ENCODE data around the gene GADD45A. TPM values are rescaled to one million over a fixed set of nuclear protein-coding genes. Genes with fewer than 3 reads are reported as not detected.
"Not testable (repeated sequence)": the region's sequence is repeated elsewhere in the genome, so short reads cannot be mapped to it uniquely, and the experiment has no call there.

The GADD45A gene
- total RNA-seq, 1 donor, result 54.8 TPM

DNA sequence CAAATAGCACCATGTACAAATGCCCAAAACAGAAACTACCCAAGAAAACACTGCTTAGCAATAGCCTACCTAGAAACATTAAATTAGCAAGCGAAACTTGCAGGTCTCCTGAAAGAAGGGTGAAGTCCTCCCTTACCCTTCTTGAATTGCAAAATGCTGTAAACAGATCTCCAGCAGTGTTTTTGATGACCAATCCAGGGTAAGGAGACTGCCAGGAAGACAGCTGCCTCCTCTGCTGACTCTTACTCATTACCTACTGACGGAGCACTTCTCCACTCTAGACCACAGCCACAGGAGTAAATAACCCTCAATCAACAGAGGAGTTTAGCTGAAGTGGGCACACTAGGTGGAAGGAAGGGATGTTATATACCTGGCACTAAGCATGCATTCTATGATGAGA is 32.2 kb upstream of the GADD45A start:
- no peak overlapping the region for H3K4me3 ChIP-seq (ENCODE audit: low read depth, low read length)
- peak; percentile 89 for DNase-seq (ENCODE audit: low read depth)
- TF ChIP-seq, protein P1, sequence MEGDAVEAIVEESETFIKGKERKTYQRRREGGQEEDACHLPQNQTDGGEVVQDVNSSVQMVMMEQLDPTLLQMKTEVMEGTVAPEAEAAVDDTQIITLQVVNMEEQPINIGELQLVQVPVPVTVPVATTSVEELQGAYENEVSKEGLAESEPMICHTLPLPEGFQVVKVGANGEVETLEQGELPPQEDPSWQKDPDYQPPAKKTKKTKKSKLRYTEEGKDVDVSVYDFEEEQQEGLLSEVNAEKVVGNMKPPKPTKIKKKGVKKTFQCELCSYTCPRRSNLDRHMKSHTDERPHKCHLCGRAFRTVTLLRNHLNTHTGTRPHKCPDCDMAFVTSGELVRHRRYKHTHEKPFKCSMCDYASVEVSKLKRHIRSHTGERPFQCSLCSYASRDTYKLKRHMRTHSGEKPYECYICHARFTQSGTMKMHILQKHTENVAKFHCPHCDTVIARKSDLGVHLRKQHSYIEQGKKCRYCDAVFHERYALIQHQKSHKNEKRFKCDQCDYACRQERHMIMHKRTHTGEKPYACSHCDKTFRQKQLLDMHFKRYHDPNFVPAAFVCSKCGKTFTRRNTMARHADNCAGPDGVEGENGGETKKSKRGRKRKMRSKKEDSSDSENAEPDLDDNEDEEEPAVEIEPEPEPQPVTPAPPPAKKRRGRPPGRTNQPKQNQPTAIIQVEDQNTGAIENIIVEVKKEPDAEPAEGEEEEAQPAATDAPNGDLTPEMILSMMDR (IDR thresholded peaks at IDR 0.05; ENCODE audit: insufficient read depth, low read depth, low read length), result no peak

DNA sequence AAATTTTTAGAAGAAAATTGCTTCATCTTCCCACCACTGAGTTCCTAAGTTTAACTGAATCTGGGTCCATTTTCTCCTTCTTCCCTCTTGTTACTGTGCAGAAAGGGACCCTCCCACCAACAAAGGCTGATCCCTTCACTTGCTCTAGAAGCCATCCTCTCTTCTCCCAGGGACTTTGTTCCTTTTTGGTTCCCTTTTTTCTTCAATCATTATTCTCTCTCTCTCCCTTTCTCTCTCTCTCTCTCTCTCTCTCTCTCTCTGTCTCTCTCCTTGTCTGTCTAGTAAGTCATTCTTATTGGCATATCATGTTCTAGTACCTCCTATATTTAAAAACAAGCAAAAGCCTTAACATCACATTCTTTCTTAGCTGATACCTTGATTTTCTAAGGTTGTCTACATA is 31.7 kb upstream of the GADD45A start:
- TF ChIP-seq, protein P1 (IDR thresholded peaks at IDR 0.05; ENCODE audit: insufficient read depth, low read depth, low read length), result no peak
- H3K4me3 ChIP-seq (ENCODE audit: low read depth, low read length), result no peak overlapping the region
- no peak for DNase-seq (ENCODE audit: low read depth)

DNA sequence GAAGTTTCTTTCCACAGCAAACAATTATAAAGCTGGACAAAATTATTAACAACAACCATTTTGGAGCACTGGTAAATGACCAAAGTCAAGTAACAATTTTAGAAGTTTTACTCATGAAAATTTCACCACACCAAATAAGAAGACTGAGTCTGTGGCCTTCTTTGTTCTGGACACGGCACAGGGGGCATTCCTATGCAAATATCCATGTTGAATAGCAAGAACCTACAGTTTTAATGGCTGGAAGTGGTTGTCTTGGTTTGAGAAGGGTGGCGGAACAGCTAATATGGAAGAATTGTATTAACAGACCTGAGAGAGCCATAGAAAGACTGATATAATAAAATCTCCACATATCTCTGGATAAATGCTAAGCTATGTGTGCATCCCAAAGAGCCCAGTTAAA is 29.4 kb upstream of the GADD45A start:
- TF ChIP-seq, protein P1 (IDR thresholded peaks at IDR 0.05; ENCODE audit: insufficient read depth, low read depth, low read length), result no peak
- H3K4me3 ChIP-seq (ENCODE audit: low read depth, low read length), result no peak overlapping the region
- DNase-seq (ENCODE audit: low read depth), result no peak

DNA sequence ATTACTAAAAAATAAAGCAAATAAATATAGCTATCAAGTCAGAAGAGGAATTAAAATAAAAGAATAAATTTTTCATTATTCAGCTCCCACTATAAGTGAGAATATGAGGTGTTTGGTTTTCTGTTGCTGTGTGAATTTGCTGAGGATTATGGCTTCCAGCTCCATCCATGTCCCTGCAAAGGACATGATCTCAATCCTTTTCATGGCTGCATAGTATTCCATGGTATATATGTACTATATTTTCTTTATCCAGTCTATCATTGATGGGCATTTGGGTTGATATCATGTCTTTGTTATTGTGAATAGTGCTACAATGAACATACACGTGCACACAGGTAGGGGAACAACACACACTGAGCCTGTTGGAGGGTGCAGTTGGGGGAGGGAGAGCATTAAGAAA is 27.8 kb upstream of the GADD45A start:
- DNase-seq (ENCODE audit: low read depth); H3K4me3 ChIP-seq (ENCODE audit: low read depth, low read length): not testable (repeated sequence)

DNA sequence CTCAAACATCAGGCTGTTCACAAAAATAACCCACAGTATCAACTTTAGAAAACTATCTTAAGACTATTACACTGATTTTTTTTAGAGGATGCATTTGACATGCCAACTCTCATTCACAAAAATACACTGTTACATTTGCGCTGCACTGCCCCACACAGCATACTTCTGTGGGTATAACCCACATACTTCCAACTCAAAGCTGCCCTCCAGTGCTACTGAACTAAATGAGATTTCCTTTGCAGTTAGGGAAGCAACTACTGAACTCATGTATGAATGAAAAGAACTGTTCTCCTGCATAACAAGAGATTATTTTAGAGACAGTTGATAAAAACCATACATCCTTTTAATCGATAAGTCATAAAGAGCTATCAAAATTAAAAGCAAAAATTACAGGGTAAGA is 25.8 kb upstream of the GADD45A start:
- no peak overlapping the region for H3K4me3 ChIP-seq (ENCODE audit: low read depth, low read length)
- TF ChIP-seq, protein P1 (IDR thresholded peaks at IDR 0.05; ENCODE audit: insufficient read depth, low read depth, low read length), result no peak
- no peak for DNase-seq (ENCODE audit: low read depth)

DNA sequence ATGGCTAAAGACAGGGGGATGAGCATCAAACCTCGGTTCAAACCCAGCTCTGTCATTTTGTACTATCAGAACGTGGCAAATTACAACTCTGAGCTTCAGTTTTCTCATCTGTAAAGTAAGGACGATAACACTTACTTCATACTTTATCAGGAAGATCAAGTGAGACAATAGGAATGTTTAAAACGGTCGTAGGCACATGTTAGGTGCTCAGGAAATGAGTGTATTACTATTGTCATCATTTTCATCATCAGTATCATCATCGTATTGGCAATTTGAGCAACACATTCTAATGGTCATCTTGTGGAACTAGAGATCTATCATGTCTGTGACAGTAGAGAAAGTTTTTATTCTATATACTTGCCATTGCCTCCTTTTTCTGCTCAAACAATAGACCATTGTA is 22.1 kb upstream of the GADD45A start:
- DNase-seq (ENCODE audit: low read depth), result no peak
- TF ChIP-seq, protein P1 (IDR thresholded peaks at IDR 0.05; ENCODE audit: insufficient read depth, low read depth, low read length), result no peak
- no peak overlapping the region for H3K4me3 ChIP-seq (ENCODE audit: low read depth, low read length)

DNA sequence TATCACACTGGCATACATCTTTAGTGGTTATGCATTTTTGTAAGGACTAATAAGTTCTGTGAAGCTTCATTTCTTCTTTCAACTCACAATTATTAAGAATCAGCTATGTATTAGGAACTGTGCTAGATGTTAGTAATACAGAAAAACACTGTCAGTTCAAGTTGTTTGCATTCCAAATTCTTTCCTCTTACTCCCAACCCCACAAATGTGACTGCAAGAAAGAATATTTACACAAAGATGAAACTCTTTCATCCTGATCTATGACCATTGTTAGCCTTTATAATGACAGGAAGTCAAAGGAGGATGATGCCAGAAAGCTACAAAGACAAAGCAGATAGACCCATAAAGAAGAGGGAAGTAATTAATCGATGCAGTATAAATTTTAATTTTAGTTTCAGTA is 21.0 kb upstream of the GADD45A start:
- no peak overlapping the region for H3K4me3 ChIP-seq (ENCODE audit: low read depth, low read length)
- TF ChIP-seq, protein P1 (IDR thresholded peaks at IDR 0.05; ENCODE audit: insufficient read depth, low read depth, low read length), result no peak
- peak; percentile 23 for DNase-seq (ENCODE audit: low read depth)

DNA sequence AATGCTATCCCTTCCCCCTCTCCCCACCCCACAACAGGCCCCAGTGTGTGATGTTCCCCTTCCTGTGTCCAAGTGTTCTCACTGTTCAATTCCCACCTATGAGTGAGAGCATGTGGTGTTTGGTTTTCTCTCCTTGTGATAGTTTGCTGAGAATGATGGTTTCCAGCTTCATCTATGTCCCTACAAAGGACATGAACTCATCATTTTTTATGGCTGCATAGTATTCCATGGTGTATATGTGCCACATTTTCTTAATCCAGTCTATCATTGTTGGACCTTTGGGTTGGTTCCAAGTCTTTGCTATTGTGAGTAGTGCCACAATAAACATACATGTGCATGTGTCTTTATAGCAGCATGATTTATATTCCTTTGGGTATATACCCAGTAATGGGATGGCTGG is 19.7 kb upstream of the GADD45A start:
- not testable (repeated sequence) for H3K4me3 ChIP-seq (ENCODE audit: low read depth, low read length); DNase-seq (ENCODE audit: low read depth)

All from fibroblast of villous mesenchyme (primary cell).